Fibroblast of lung (primary cell): ENCODE measurements around the gene ALDH7A1. TPM values are rescaled to one million over a fixed set of nuclear protein-coding genes. Genes with fewer than 3 reads are reported as not detected.

Source experiments
- DNase-seq, 2 donors: peaks; one replicate each; pipeline versions ENCODE4 v3.0.0 to v3.0.0-alpha.2; 2010; ENCODE audit warnings: low read depth in 2 of 2
- H2AFZ ChIP-seq: 2 replicates; pipeline ENCODE4 v1.5.1; 2012; ENCODE audit warnings: low read length, control low read depth, inconsistent platforms
- H3K27ac ChIP-seq: 2 replicates; pipeline ENCODE4 v1.5.1; 2011; ENCODE audit warnings: low read length, control low read depth; ENCODE audit not compliant: insufficient read depth
- H3K27me3 ChIP-seq: 2 replicates; pipeline ENCODE4 v1.5.1; 2011; ENCODE audit warnings: mild to moderate bottlenecking, low read length; ENCODE audit not compliant: control insufficient read depth, insufficient read depth
- H3K36me3 ChIP-seq: 2 replicates; pipeline ENCODE4 v1.5.1; 2011; ENCODE audit warnings: low read length; ENCODE audit not compliant: control insufficient read depth, insufficient read depth
- H3K4me1 ChIP-seq: 2 replicates; pipeline ENCODE4 v1.5.1; 2011; ENCODE audit warnings: low read length; ENCODE audit not compliant: control insufficient read depth, insufficient read depth; ENCODE audit errors: extremely low read depth
- H3K4me2 ChIP-seq: 2 replicates; pipeline ENCODE4 v1.5.1; 2011; ENCODE audit warnings: low read length, control low read depth; ENCODE audit not compliant: insufficient read depth; ENCODE audit errors: extremely low read depth
- H3K4me3 ChIP-seq, 4 experiments: fragments of 200-600 bp in 1 of 4; sonication (generic) in 1 of 4; replicated peaks in 1 of 4; 2 replicates each; pipeline ENCODE4 v1.5.1; 2011 to 2016; ENCODE audit warnings: low read length in 4 of 4, low read depth in 3 of 4, mild to moderate bottlenecking in 3 of 4, control low read depth in 2 of 4, inconsistent platforms in 1 of 4, mixed read lengths in 1 of 4; ENCODE audit not compliant: insufficient read depth in 1 of 4; ENCODE audit errors: control extremely low read depth in 1 of 4
- H3K79me2 ChIP-seq: 2 replicates; pipeline ENCODE4 v1.5.1; 2012; ENCODE audit warnings: mild to moderate bottlenecking, low read length, inconsistent platforms; ENCODE audit not compliant: control insufficient read depth, insufficient read depth
- H3K9ac ChIP-seq: 2 replicates; pipeline ENCODE4 v1.5.1; 2011; ENCODE audit warnings: mild to moderate bottlenecking, low read length, control low read depth; ENCODE audit not compliant: insufficient read depth
- H3K9me3 ChIP-seq: 2 replicates; pipeline ENCODE4 v1.5.1; 2012; ENCODE audit warnings: low read depth, low read length; ENCODE audit not compliant: control insufficient read depth, insufficient read depth
- H4K20me1 ChIP-seq: 2 replicates; pipeline ENCODE4 v1.5.1; 2011; ENCODE audit warnings: low read length; ENCODE audit not compliant: control insufficient read depth, insufficient read depth; ENCODE audit errors: extremely low read depth
- EZH2 ChIP-seq: IDR thresholded peaks from 2 replicates; pipeline ENCODE4 v1.5.1; 2012; ENCODE audit warnings: low read length, control low read depth, mild to moderate bottlenecking; ENCODE audit errors: missing control alignments
- polyA plus RNA-seq, 2 donors: library from polyadenylated mRNA; depleted of rRNA in 1 of 2; stranded (reverse) in 1 of 2; unstranded in 1 of 2; fragments of >200 nt; gene quantifications; 2 replicates each; pipeline ENCODE4 v1.2.1, GENCODE V29; 2011 to 2012; ENCODE audit warnings: missing spikeins in 1 of 2
- total RNA-seq: library from RNA; depleted of rRNA; stranded (reverse); fragments of >200 nt; gene quantifications from 2 replicates; pipeline ENCODE4 v1.2.1, GENCODE V29; 2014
- TF ChIP-seq, protein P1 (sequence below), 2 donors: IDR thresholded peaks in 1 of 2; conservative IDR thresholded peaks in 1 of 2; 1 replicate in 1 of 2; 2 replicates in 1 of 2; pipeline ENCODE4 v1.5.1; 2011 to 2012; ENCODE audit warnings: low read length in 2 of 2, control low read depth in 1 of 2, inconsistent platforms in 1 of 2, low read depth in 1 of 2, mild to moderate bottlenecking in 1 of 2

Gene ALDH7A1
- total and polyA plus RNA-seq, 2 donors (not counting 1 experiment from before 2014, with no cell fraction given), result 44.8 to 53.3 TPM

- H3K9ac ChIP-seq, result no peak overlapping the region
- H2AFZ ChIP-seq, result no peak overlapping the region
- H3K36me3 ChIP-seq, result peaks cover 12% of the 10 kb centered on the region
- H4K20me1 ChIP-seq, result no peaks in the 10 kb centered on the region
- DNase-seq, result no peak
- no peak for TF ChIP-seq EZH2
- TF ChIP-seq, protein P1, sequence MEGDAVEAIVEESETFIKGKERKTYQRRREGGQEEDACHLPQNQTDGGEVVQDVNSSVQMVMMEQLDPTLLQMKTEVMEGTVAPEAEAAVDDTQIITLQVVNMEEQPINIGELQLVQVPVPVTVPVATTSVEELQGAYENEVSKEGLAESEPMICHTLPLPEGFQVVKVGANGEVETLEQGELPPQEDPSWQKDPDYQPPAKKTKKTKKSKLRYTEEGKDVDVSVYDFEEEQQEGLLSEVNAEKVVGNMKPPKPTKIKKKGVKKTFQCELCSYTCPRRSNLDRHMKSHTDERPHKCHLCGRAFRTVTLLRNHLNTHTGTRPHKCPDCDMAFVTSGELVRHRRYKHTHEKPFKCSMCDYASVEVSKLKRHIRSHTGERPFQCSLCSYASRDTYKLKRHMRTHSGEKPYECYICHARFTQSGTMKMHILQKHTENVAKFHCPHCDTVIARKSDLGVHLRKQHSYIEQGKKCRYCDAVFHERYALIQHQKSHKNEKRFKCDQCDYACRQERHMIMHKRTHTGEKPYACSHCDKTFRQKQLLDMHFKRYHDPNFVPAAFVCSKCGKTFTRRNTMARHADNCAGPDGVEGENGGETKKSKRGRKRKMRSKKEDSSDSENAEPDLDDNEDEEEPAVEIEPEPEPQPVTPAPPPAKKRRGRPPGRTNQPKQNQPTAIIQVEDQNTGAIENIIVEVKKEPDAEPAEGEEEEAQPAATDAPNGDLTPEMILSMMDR (conservative IDR thresholded peaks at IDR 0.05 in 1 of 2, IDR thresholded peaks at IDR 0.05 in 1 of 2; ENCODE audit: low read depth in 1 of 2, low read length in 2 of 2), result no peak
- no peak overlapping the region for H3K27ac ChIP-seq
- H3K4me3 ChIP-seq, result no peak overlapping the region
- no peaks in the 10 kb centered on the region for H3K9me3 ChIP-seq
- no peaks in the 10 kb centered on the region for H3K27me3 ChIP-seq
- H3K4me2 ChIP-seq, result no peak overlapping the region
- no peaks in the 10 kb centered on the region for H3K4me1 ChIP-seq
- peaks cover 33% of the 10 kb centered on the region for H3K79me2 ChIP-seq
Observed at GRCh38 chr5:126613941-126614592, 19.0 kb upstream of the ALDH7A1 start.

DNA sequence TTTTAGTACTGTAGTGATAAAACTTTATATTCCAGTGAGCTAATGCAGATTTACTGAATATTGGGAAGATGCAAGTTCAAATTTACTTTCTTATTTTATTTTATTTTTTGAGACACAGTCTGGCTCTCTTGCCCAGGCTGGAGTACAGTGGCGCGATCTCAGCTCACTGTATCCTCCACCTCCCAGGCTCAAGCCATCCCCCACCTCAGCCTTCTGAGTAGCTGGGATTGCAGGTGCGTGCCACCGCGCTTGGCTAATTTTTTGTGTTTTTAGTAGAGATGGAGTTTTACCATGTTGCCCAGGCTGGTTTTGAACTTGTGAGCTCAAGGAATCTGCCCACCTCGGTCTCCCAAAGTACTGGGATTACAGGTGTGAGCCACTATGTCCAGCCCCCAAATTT is 15.6 kb upstream of the ALDH7A1 start:
- DNase-seq, result no peak
- no peak overlapping the region for H3K4me2 ChIP-seq
- H3K9ac ChIP-seq, result no peak overlapping the region
- H3K27me3 ChIP-seq, result no peaks in the 10 kb centered on the region
- H4K20me1 ChIP-seq, result no peaks in the 10 kb centered on the region
- H3K27ac ChIP-seq, result no peak overlapping the region
- H3K9me3 ChIP-seq, result no peaks in the 10 kb centered on the region
- peaks cover 7% of the 10 kb centered on the region for H3K36me3 ChIP-seq
- H3K4me1 ChIP-seq, result no peaks in the 10 kb centered on the region
- TF ChIP-seq EZH2, result no peak
- TF ChIP-seq, protein P1 (conservative IDR thresholded peaks at IDR 0.05 in 1 of 2, IDR thresholded peaks at IDR 0.05 in 1 of 2; ENCODE audit: low read depth in 1 of 2, low read length in 2 of 2), result no peak
- H3K79me2 ChIP-seq, result peaks cover 51% of the 10 kb centered on the region
- H2AFZ ChIP-seq, result no peak overlapping the region
- no peak overlapping the region for H3K4me3 ChIP-seq

- no peaks in the 10 kb centered on the region for H4K20me1 ChIP-seq
- H3K4me1 ChIP-seq, result no peaks in the 10 kb centered on the region
- H3K27me3 ChIP-seq, result no peaks in the 10 kb centered on the region
- DNase-seq, result no peak
- TF ChIP-seq EZH2, result no peak
- TF ChIP-seq, protein P1 (conservative IDR thresholded peaks at IDR 0.05 in 1 of 2, IDR thresholded peaks at IDR 0.05 in 1 of 2; ENCODE audit: low read depth in 1 of 2, low read length in 2 of 2), result no peak
- H2AFZ ChIP-seq, result no peak overlapping the region
- H3K36me3 ChIP-seq, result peaks cover 7% of the 10 kb centered on the region
- H3K9ac ChIP-seq, result no peak overlapping the region
- H3K4me3 ChIP-seq, result no peak overlapping the region
- no peaks in the 10 kb centered on the region for H3K9me3 ChIP-seq
- H3K27ac ChIP-seq, result no peak overlapping the region
- H3K79me2 ChIP-seq, result peaks cover 52% of the 10 kb centered on the region
- H3K4me2 ChIP-seq, result no peak overlapping the region
Observed at GRCh38 chr5:126610160-126610559, 15.1 kb upstream of the ALDH7A1 start.
